HG03025 (cell line): ENCODE measurements around the gene TMEM25.
"Not testable (repeated sequence)": the region's sequence is repeated elsewhere in the genome, so short reads cannot be mapped to it uniquely, and the experiment has no call there.

ENCODE experiments used
- ATAC-seq: cut with Tn5 transposase; IDR thresholded peaks from one replicate; pipeline ENCODE4 v1.9.1; 2021; ENCODE audit warnings: mild to moderate bottlenecking, moderate library complexity; ENCODE audit not compliant: unreplicated experiment, low FRiP score

Gene TMEM25

GRCh38 chr11:118531597-118532084, 649 bp downstream of the TMEM25 start:
- ATAC-seq = no peak

- no peak for ATAC-seq
These were observed 1.1 kb downstream of the TMEM25 start for GRCh38 chr11:118532091-118532490.

GRCh38 chr11:118532852-118533768, 2.1 kb downstream of the TMEM25 start:
- no peak for ATAC-seq

GRCh38 chr11:118533769-118534729, 3.1 kb downstream of the TMEM25 start:
- ATAC-seq = no peak

- no peak for ATAC-seq
These were observed 4.3 kb downstream of the TMEM25 start for GRCh38 chr11:118535261-118535660.

- no peak for ATAC-seq
These were observed 5.7 kb downstream of the TMEM25 start for GRCh38 chr11:118536726-118537125.

- no peak for ATAC-seq
These were observed 6.5 kb downstream of the TMEM25 start for GRCh38 chr11:118537409-118537980.

- no peak for ATAC-seq
These were observed 13.1 kb downstream of the TMEM25 start for GRCh38 chr11:118544010-118544646.

GRCh38 chr11:118544647-118545010, 13.6 kb downstream of the TMEM25 start:
- ATAC-seq = no peak

- no peak for ATAC-seq
These were observed 14.5 kb downstream of the TMEM25 start for GRCh38 chr11:118545533-118545932.

- no peak for ATAC-seq
These were observed 16.1 kb downstream of the TMEM25 start for GRCh38 chr11:118547132-118547531.

GRCh38 chr11:118552341-118552740, 21.3 kb downstream of the TMEM25 start:
- no peak for ATAC-seq

- ATAC-seq = no peak
These were observed 29.8 kb downstream of the TMEM25 start for GRCh38 chr11:118560806-118561205.

GRCh38 chr11:118565051-118565450, 34.1 kb downstream of the TMEM25 start:
- no peak for ATAC-seq

GRCh38 chr11:118569670-118570069, 38.7 kb downstream of the TMEM25 start:
- no peak for ATAC-seq

GRCh38 chr11:118570787-118571186, 39.8 kb downstream of the TMEM25 start:
- no peak for ATAC-seq

- ATAC-seq = not testable (repeated sequence)
These were observed 40.7 kb downstream of the TMEM25 start for GRCh38 chr11:118571701-118572060.

- ATAC-seq = peak; percentile 54
These were observed 41.3 kb downstream of the TMEM25 start, which contains the start of gene ARCN1 for GRCh38 chr11:118572061-118572980. TSS of gene ARCN1 (plus strand) at chr11:118572409. CDS start at chr11:118572548, 139 bp downstream.

GRCh38 chr11:118572981-118573550, 42.1 kb downstream of the TMEM25 start:
- ATAC-seq = peak; percentile 12
